ENCODE results near the gene FRMD1. TPM values are rescaled to one million over a fixed set of nuclear protein-coding genes. Genes with fewer than 3 reads are reported as not detected.

The FRMD1 gene
- total RNA-seq, 4 donors from 2014 or later, result 9.9 to 14.4 (median 12.5) TPM

- no peaks in the 10 kb centered on the region for H3K36me3 ChIP-seq
- TF ChIP-seq EP300 (IDR thresholded peaks at IDR 0.05), result no peak
- WGBS, 2 donors, result 90 to 95% methylated on average over 3 of the region's 3 CpGs
These were observed 69.7 kb downstream of the FRMD1 start for GRCh38 chr6:168009331-168009730.

GRCh38 chr6:168007592-168008338 lies 71.2 kb downstream of the FRMD1 start:
- DNase-seq (ENCODE audit: low spot score in 2 of 2), result peak in 1 of 2 donors; percentile 52
- WGBS, 2 donors, result 45 to 60% methylated on average over 3 of the region's 3 CpGs
- Histone ChIP-seq H3K27me3 (no peaks in the 10 kb centered on the region), H3K4me1 (peaks cover 0 to 7% (median 0%) of the 10 kb centered on the region in 4 donors), H3K9me3 (peaks cover 0 to 37% (median 11%) of the 10 kb centered on the region in 4 donors), H3K36me3 (no peaks in the 10 kb centered on the region), H3K4me3 (no peak overlapping the region), H3K27ac (peak overlapping the region in 1 of 4 donors; percentile 18)
- peak in 1 of 2 donors; percentile 74 for TF ChIP-seq EP300 (IDR thresholded peaks at IDR 0.05)
- no peak for TF ChIP-seq CTCF (IDR thresholded peaks at IDR 0.05)

More at GRCh38 chr6:168009331-168009730, 69.7 kb downstream of the FRMD1 start:
- H3K27ac ChIP-seq, result no peak overlapping the region
- peaks cover 0 to 17% (median 0%) of the 10 kb centered on the region in 4 donors for H3K4me1 ChIP-seq
- DNase-seq (ENCODE audit: low spot score in 2 of 2), result no peak
- H3K4me3 ChIP-seq, result no peak overlapping the region
- H3K9me3 ChIP-seq, result peaks cover 0 to 41% (median 11%) of the 10 kb centered on the region in 4 donors
- no peaks in the 10 kb centered on the region for H3K27me3 ChIP-seq

- Histone ChIP-seq H3K27ac (no peak overlapping the region), H3K4me1 (peaks cover 0 to 7% (median 0%) of the 10 kb centered on the region in 4 donors), H3K27me3 (no peaks in the 10 kb centered on the region), H3K36me3 (no peaks in the 10 kb centered on the region), H3K9me3 (peaks cover 0 to 17% (median 3%) of the 10 kb centered on the region in 4 donors), H3K4me3 (no peak overlapping the region)
- DNase-seq (ENCODE audit: low spot score in 2 of 2), result no peak
- no peak for TF ChIP-seq POLR2A (IDR thresholded peaks at IDR 0.05)
- no peak for TF ChIP-seq CTCF (IDR thresholded peaks at IDR 0.05)
- no peak for TF ChIP-seq EP300 (IDR thresholded peaks at IDR 0.05)
- 92 to 93% methylated on average over 6 of the region's 6 CpGs for WGBS, 2 donors
These were observed 73.2 kb downstream of the FRMD1 start for GRCh38 chr6:168005796-168006195.

- no peak for DNase-seq (ENCODE audit: low spot score in 2 of 2)
These were observed 74.1 kb downstream of the FRMD1 start for GRCh38 chr6:168004945-168005344.

GRCh38 chr6:168004023-168004422 lies 75.0 kb downstream of the FRMD1 start:
- WGBS, 2 donors, result 66 to 71% methylated on average over 7 of the region's 7 CpGs
- no peaks in the 10 kb centered on the region for H3K36me3 ChIP-seq
- H3K27me3 ChIP-seq, result no peaks in the 10 kb centered on the region
- H3K4me3 ChIP-seq, result no peak overlapping the region
- TF ChIP-seq CTCF (IDR thresholded peaks at IDR 0.05), result no peak
- TF ChIP-seq POLR2A (IDR thresholded peaks at IDR 0.05), result no peak
- TF ChIP-seq EP300 (IDR thresholded peaks at IDR 0.05), result no peak
- peaks cover 0 to 7% (median 0%) of the 10 kb centered on the region in 4 donors for H3K4me1 ChIP-seq
- DNase-seq (ENCODE audit: low spot score in 2 of 2), result no peak
- H3K27ac ChIP-seq, result no peak overlapping the region
- peaks cover 0 to 5% (median 0%) of the 10 kb centered on the region in 4 donors for H3K9me3 ChIP-seq

More at GRCh38 chr6:168004945-168005344, 74.1 kb downstream of the FRMD1 start:
- Histone ChIP-seq H3K36me3 (no peaks in the 10 kb centered on the region), H3K27me3 (no peaks in the 10 kb centered on the region), H3K4me1 (peaks cover 0 to 7% (median 0%) of the 10 kb centered on the region in 4 donors), H3K4me3 (no peak overlapping the region), H3K9me3 (peaks cover 0 to 9% (median 0%) of the 10 kb centered on the region in 4 donors), H3K27ac (no peak overlapping the region)
- TF ChIP-seq POLR2A (IDR thresholded peaks at IDR 0.05) (no peak), EP300 (IDR thresholded peaks at IDR 0.05) (no peak), CTCF (IDR thresholded peaks at IDR 0.05) (no peak)
- WGBS, 2 donors, result 89 to 94% methylated on average over 11 of the region's 11 CpGs

Other genes with a start within 250 kb of the FRMD1 start
- not detected for gene KIF25, start 81.5 kb downstream of the FRMD1 start, total RNA-seq
- gene DACT2, start 240.6 kb upstream of the FRMD1 start, total RNA-seq, result 1 to 10 TPM in 2 of 4 donors, under 1 TPM in 1, not detected in 1; 0.30 to 1.5 (median 1.3) TPM